ENCODE measurements around the gene IRS1.

The IRS1 gene

GRCh38 chr2:226790431-226790830 is 9.2 kb downstream of the IRS1 start:
- DNase-seq = no peak

DNA sequence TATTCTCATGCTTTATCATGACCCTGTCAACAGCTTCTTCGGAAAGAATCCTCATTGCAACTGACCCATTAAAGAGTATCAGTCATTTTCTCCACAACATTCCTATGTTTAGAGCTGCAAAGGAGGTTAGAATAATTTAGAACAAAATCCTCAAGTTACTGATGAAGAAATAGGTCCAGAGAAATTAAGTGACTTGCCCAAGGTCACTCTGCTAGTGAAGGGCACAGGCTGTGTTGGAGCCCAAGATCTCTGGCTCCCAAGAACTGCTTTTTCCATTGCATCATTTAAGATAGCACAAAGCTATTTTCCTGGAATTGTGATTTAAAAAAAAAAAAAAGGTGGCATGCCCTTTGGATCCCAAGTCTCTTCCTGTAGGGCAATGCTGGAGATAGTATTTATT is 9.6 kb downstream of the IRS1 start:
- DNase-seq = no peak

GRCh38 chr2:226788881-226789490 is 10.6 kb downstream of the IRS1 start:
- DNase-seq = no peak

DNA sequence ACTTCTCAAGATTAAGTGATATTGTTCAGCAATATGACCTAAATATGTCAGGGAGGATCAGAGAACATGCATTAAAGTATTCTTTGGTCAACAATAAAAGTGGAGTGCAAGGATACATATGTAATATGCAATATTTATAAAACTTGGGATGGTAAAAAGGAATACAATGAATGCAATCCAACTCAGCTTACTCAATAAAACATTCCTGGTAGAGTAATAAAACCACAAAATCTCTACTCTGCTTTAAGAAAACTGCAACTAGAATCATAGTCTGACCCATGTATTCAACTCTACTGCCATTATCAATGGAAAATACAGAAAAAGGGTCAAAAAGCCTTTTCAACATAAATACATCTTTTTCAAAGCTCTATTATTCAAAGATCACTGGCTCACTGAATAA is 11.6 kb downstream of the IRS1 start:
- no peak for DNase-seq

GRCh38 chr2:226783885-226784284 is 15.7 kb downstream of the IRS1 start:
- DNase-seq = no peak

GRCh38 chr2:226782092-226782713 is 17.4 kb downstream of the IRS1 start:
- no peak for DNase-seq

DNA sequence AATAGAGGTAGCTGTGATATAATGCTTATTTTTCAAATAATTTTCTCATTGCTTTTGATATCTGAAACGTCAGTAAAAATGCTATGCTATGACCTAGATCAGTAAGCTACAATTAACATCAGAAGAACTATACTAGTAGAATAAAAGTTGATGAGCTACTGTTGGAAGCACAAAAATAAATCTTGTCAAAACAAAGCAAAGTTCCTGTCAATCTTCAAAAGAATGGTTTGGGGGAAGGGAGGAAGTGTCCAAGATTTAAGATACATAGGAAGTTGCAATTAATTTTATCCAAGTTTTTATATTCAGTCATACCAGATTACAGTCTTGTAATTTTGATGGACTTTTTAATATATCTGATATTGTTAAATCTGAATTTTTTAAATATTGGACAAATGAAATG is 19.2 kb downstream of the IRS1 start:
- DNase-seq = no peak

DNA sequence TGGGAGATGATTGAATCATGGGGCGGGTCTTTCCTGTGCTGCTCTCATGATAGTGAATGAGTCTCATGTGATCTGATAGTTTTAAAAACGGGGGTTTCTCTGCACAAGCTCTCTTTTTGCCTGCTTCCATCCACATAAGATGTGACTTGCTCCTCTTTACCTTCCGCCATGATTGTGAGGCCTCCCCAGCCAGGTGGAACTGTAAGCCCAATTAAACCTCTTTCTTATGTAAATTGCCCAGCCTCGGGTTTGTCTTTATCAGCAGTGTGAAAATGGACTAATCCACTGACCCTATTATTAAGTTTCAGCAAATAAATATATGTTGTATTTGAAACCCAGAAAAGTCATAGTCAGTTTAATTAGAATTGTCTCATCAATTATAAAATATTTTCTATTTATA is 22.0 kb downstream of the IRS1 start:
- DNase-seq = no peak

DNA sequence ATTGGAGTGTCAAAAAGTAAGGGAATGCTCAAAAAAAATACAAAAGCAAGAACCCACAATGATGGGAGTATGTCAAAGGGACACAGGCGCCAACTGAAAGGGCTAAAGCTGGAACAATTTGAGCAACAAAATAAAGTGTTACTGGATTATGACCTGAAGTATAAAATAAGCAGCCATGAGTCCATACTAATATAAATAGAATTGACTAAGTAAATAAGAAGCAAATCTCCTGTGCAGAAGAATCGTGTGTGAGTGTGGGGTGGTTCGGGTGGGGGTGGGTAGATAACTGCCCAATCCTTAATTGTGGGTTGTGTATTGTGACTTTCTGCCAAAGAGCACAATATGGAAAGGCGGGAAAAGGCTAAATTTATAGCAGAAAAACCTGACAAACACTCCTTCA is 23.5 kb downstream of the IRS1 start:
- DNase-seq = no peak

- DNase-seq = no peak
Observed at GRCh38 chr2:226775032-226775509, 24.5 kb downstream of the IRS1 start.

GRCh38 chr2:226773291-226773690 is 26.3 kb downstream of the IRS1 start:
- no peak for DNase-seq

GRCh38 chr2:226772389-226773179 is 27.0 kb downstream of the IRS1 start:
- no peak for DNase-seq

DNA sequence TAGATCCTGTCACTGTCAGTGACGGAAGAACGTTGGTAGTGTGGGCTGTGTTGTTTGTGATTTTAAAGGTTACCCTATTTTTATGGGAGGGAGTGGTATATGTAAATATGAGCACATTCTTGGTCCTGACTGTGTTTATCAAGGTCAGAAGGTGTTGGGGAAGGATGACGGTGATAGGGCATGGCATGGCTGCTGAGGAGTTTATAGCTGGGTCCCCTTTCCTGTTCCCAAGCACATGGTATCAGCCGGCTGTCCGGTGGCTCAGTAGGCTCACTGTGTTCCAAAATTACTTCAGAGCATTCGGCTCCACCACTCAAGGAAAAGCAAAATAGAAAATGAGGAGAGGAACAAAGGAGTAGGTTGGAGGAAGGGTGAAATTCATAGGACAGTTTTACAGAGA is 28.6 kb downstream of the IRS1 start:
- DNase-seq = no peak

DNA sequence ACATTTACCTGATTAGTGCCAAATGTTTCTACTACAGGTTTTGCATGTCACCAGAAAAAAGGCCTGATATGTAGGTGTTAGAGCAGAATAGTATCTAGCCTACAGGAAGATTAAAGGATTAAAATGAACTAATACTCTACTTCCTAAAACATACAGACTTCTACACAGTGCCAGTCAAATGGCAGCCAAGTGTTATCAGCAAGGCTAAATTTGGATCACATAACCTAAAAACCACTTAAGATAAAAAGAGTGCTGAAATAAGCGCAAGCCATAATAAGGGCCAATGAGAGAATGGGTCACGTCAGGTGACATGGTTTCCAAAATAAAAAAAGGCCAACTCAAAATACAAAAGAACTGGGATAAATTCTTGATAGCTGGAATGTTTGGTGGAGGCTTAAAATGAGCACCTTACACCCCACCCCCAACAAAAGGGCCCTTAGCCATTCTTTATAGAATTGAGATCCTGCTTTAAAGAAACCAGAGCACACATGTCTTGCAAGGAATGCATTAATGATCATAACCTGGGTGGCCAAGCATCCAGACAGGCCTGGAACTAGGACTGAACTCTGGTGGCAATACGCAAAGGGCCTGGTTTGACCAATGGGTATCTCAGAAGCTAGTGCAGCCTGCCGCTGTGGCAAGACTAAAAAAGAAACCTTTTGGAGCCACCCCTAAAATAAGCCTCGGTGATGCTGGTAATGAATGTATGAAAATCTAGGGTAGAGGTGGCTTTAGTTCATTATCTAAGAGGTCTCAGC is 32.4 kb downstream of the IRS1 start:
- DNase-seq = no peak

GRCh38 chr2:226766352-226767055 is 33.1 kb downstream of the IRS1 start:
- DNase-seq = no peak

- no peak for DNase-seq
Observed at GRCh38 chr2:226763320-226763719, 36.3 kb downstream of the IRS1 start.

DNA sequence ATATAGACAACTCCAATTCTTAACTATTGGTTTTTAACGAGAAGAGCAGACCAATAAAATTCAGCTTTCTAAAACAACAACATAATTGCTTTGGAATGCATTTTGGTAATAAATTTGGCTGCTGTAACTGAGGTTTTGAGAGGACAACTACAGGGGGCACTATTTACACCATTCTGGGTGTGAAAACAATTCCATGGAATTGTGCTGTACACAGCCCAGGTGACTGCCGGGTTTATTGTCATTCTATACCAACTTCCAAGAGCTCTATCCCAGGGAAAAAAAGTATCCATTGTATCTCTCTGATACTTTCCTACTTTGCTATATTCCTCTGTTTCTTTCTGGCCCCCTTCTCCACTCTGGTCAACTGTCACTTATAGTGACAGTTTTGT is 38.4 kb downstream of the IRS1 start:
- DNase-seq = no peak

DNA sequence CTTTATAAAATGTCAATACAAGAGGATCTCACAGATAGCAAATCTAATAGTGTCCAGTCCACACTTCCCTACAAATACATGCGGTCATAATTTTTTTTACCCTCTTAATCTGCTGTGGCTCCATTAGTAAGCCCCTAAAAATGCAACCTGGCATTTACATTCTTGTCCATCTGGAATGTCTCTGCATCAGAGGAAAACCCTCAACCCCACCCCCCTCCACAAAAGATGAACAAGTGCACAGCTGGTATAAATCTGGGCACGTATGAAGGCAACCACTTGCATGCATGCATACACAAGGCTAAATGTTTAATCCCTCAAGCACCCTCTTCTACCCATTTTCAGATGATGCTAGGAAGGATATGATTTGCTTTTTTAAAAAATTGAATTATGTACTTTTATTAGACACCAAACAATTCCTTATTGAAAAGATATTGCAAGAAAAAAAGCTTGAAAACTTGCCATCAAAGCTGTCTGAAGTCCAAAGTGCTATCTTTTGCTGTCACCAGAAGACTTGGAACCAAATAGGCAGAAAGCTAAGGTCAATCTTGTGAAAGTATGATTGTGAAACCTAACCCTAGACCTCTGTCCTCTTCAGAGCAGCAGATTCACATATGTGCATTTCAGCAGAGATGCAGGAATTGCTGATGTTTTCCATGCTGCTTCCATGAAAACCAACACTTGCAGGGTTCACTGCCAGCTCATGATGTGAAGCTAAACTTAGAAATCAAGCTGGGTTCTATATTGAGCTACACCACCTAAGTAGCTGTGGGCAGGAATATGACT is 39.0 kb downstream of the IRS1 start:
- DNase-seq = no peak

- DNase-seq = no peak
Observed at GRCh38 chr2:226759768-226760167, 39.9 kb downstream of the IRS1 start.

DNA sequence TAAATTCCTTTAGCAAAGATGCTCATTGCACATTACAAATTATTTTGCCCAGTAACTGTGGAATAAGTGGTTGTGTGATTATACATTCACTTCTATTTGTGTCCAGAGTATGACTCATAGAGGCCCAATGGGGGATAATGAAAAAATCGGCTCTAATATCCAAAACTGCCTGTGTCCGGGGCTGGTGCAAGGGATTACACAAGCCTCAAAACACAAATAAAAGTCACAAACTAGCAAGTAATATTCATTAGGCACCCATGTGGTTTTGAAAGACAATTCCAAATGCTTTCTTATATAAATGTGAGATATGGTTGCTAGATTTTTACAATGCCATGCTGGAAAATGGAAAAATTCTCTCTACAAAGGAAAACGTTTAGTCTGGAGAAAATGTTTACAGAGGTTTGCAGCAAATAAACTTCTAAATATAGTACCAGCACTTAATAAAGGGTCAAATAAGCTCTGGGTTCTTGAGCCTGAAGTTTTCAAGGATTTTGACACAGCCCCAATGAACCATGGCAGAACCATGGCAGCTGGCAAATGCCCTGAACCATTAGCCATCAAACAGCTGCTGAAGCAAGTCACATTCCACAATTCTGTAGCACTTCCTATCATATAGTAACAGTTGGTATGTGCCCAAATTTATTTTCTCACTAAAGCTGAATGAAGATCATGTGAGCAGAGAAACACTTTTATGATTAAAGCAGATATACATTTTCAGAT is 40.5 kb downstream of the IRS1 start:
- no peak for DNase-seq

GRCh38 chr2:226756131-226756530 is 43.5 kb downstream of the IRS1 start:
- no peak for DNase-seq

Data from activated T-cell treated with anti-CD3 and anti-CD28 coated beads for 4 hours (primary cell).